CD14-positive monocyte (primary cell): ENCODE measurements around the gene TMEM40. TPM values are rescaled to one million over a fixed set of nuclear protein-coding genes. Genes with fewer than 3 reads are reported as not detected.

ENCODE experiments used
- DNase-seq, 3 donors: peaks; one replicate each; pipeline ENCODE4 v3.0.0-alpha.2; 2011 to 2022
- H2AFZ ChIP-seq: 2 replicates; pipeline ENCODE4 v1.6.0; 2012; ENCODE audit warnings: mild to moderate bottlenecking, low read depth, low read length, inconsistent platforms; ENCODE audit not compliant: insufficient read depth, poor library complexity, severe bottlenecking
- H3K27ac ChIP-seq, 2 donors: 1 replicate in 1 of 2; 2 replicates in 1 of 2; pipeline ENCODE4 v1.5.1; 2012 to 2013; ENCODE audit warnings: low read length in 2 of 2, control low read depth in 1 of 2, inconsistent platforms in 1 of 2, low read depth in 1 of 2, mild to moderate bottlenecking in 1 of 2
- H3K27me3 ChIP-seq, 2 donors: one replicate each; pipeline versions ENCODE4 v1.6.0 to v1.6.1; 2011 to 2013; ENCODE audit warnings: low read length in 2 of 2; ENCODE audit not compliant: control insufficient read depth in 2 of 2, insufficient read depth in 2 of 2
- H3K36me3 ChIP-seq, 2 donors: replicated peaks in 1 of 2; 1 replicate in 1 of 2; 2 replicates in 1 of 2; pipeline versions ENCODE4 v1.5.1 to v1.6.1; 2012 to 2013; ENCODE audit warnings: low read length in 2 of 2, control low read depth in 1 of 2, inconsistent platforms in 1 of 2, mild to moderate bottlenecking in 1 of 2; ENCODE audit not compliant: insufficient read depth in 2 of 2, control insufficient read depth in 1 of 2
- H3K4me1 ChIP-seq, 2 donors: 1 replicate in 1 of 2; 2 replicates in 1 of 2; pipeline versions ENCODE4 v1.5.1 to v1.6.1; 2012 to 2013; ENCODE audit warnings: low read length in 2 of 2, control low read depth in 1 of 2, inconsistent platforms in 1 of 2, mild to moderate bottlenecking in 1 of 2, moderate library complexity in 1 of 2; ENCODE audit not compliant: insufficient read depth in 2 of 2, control insufficient read depth in 1 of 2
- H3K4me2 ChIP-seq: replicated peaks from 2 replicates; pipeline ENCODE3; 2012; ENCODE audit warnings: low read length, moderate library complexity, mild to moderate bottlenecking; ENCODE audit not compliant: poor library complexity, severe bottlenecking; ENCODE audit errors: extremely low read depth
- H3K4me3 ChIP-seq, 3 experiments: fragments of 200-600 bp in 1 of 3; sonication (generic) in 1 of 3; replicated peaks in 1 of 3; 1 replicate in 2 of 3; 2 replicates in 1 of 3; pipeline ENCODE4 v1.5.1; 2011 to 2013; ENCODE audit warnings: low read length in 3 of 3, mild to moderate bottlenecking in 3 of 3, control low read depth in 2 of 3, low read depth in 2 of 3, inconsistent platforms in 1 of 3, moderate library complexity in 1 of 3
- H3K79me2 ChIP-seq: 2 replicates; pipeline ENCODE4 v1.6.0; 2012; ENCODE audit warnings: mild to moderate bottlenecking, control low read depth, inconsistent platforms, low read length, moderate library complexity; ENCODE audit not compliant: insufficient read depth
- H3K9ac ChIP-seq: 2 replicates; pipeline ENCODE4 v1.6.0; 2017; ENCODE audit warnings: low read length, mild to moderate bottlenecking; ENCODE audit not compliant: insufficient read depth, poor library complexity, severe bottlenecking
- H3K9me3 ChIP-seq, 2 donors: replicated peaks in 1 of 2; 1 replicate in 1 of 2; 2 replicates in 1 of 2; pipeline versions ENCODE4 v1.5.1 to v1.6.1; 2012 to 2013; ENCODE audit warnings: low read length in 2 of 2, control low read depth in 1 of 2; ENCODE audit not compliant: control insufficient read depth in 1 of 2, insufficient read depth in 1 of 2
- H4K20me1 ChIP-seq: 2 replicates; pipeline ENCODE4 v1.6.0; 2012; ENCODE audit warnings: mild to moderate bottlenecking, low read length, control low read depth, moderate library complexity; ENCODE audit not compliant: insufficient read depth
- H3K27ac Mint-ChIP-seq, 7 donors: one replicate each; pipeline ENCODE4 v1.8.0; 2020; ENCODE audit warnings: mild to moderate bottlenecking in 7 of 7, mixed read lengths in 7 of 7, moderate library complexity in 6 of 7, inconsistent platforms in 2 of 7
- H3K27me3 Mint-ChIP-seq, 3 donors: one replicate each; pipeline ENCODE4 v1.8.0; 2021 to 2022; ENCODE audit warnings: low read depth in 3 of 3, mild to moderate bottlenecking in 3 of 3, mixed read lengths in 3 of 3, moderate library complexity in 3 of 3, inconsistent platforms in 1 of 3
- H3K36me3 Mint-ChIP-seq, 2 donors: one replicate each; pipeline ENCODE4 v1.8.0; 2020; ENCODE audit warnings: mixed read lengths in 2 of 2, inconsistent platforms in 1 of 2, mild to moderate bottlenecking in 1 of 2
- H3K4me1 Mint-ChIP-seq: one replicate; pipeline ENCODE4 v1.8.0; 2020; ENCODE audit warnings: mild to moderate bottlenecking, mixed read lengths
- H3K4me3 Mint-ChIP-seq, 2 donors: one replicate each; pipeline ENCODE4 v1.8.0; 2020; ENCODE audit warnings: mild to moderate bottlenecking in 2 of 2, mixed read lengths in 2 of 2, moderate library complexity in 1 of 2
- H3K9me3 Mint-ChIP-seq, 7 donors: one replicate each; pipeline ENCODE4 v1.8.0; 2020 to 2022; ENCODE audit warnings: mixed read lengths in 7 of 7, mild to moderate bottlenecking in 6 of 7, moderate library complexity in 6 of 7, inconsistent platforms in 2 of 7
- WGBS: methylation state at CpG from one replicate; pipeline ENCODE4 v1.1.5; 2013; ENCODE audit warnings: missing lambda C conversion rate; ENCODE audit not compliant: insufficient coverage; 5-methylcytosine and 5-hydroxymethylcytosine counted together
- intact Hi-C, 2 donors: fragments of 100-400 bp; cut with micrococcal nuclease; formaldehyde crosslinking; loops; one replicate each; pipeline versions ENCODE4 v1.15.0 to v1.15.1; 2023
- polyA plus RNA-seq, 3 donors: library from polyadenylated mRNA; depleted of rRNA in 1 of 3; unstranded in 2 of 3; stranded (reverse) in 1 of 3; fragments of 300-500 nt in 2 of 3; fragments of >200 nt in 1 of 3; fragmentation: Illumina TruSeq in 2 of 3; gene quantifications; 1 replicate in 2 of 3; 2 replicates in 1 of 3; pipeline ENCODE4 v1.2.3, GENCODE V29; 2012 to 2021
- TF ChIP-seq, protein P1 (sequence below): fragments of 200-600 bp; IDR thresholded peaks from one replicate; pipeline ENCODE4 v1.8.0; 2022; ENCODE audit warnings: antibody characterized with exemption, mild to moderate bottlenecking

The TMEM40 gene
- polyA plus RNA-seq, 3 donors: 0.92 TPM; not detected in 2

DNA sequence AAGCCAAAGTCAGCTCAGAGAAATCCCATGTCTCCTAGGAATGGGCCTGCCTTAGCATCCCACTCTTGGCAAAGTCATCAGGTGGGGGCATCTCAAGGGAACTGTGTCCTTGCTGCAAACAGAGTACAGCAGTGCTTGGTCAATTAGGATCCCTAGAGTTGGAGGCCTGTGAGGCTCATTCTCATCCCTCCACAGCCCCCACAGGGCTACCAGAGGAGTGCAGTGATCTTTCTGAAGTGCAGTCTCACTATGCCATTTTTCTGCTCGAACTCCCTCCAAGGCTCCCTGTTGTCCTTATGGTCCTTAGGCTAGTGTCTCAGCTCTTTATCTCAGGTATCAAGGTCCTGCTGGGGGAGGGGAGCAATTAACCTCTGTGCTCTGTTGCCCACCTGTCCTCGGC is 31.1 kb downstream of the TMEM40 start:
- no peak overlapping the region for H3K4me3 Mint-ChIP-seq
- no peak overlapping the region for H3K27ac ChIP-seq
- no peaks in the 10 kb centered on the region for H3K79me2 ChIP-seq
- TF ChIP-seq, protein P1, sequence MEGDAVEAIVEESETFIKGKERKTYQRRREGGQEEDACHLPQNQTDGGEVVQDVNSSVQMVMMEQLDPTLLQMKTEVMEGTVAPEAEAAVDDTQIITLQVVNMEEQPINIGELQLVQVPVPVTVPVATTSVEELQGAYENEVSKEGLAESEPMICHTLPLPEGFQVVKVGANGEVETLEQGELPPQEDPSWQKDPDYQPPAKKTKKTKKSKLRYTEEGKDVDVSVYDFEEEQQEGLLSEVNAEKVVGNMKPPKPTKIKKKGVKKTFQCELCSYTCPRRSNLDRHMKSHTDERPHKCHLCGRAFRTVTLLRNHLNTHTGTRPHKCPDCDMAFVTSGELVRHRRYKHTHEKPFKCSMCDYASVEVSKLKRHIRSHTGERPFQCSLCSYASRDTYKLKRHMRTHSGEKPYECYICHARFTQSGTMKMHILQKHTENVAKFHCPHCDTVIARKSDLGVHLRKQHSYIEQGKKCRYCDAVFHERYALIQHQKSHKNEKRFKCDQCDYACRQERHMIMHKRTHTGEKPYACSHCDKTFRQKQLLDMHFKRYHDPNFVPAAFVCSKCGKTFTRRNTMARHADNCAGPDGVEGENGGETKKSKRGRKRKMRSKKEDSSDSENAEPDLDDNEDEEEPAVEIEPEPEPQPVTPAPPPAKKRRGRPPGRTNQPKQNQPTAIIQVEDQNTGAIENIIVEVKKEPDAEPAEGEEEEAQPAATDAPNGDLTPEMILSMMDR: no peak
- no peak overlapping the region for H3K27ac Mint-ChIP-seq
- H3K4me3 ChIP-seq: no peak overlapping the region
- WGBS: 100% methylated on average over 1 of the region's 2 CpGs
- H3K9ac ChIP-seq: no peak overlapping the region
- no peak overlapping the region for H2AFZ ChIP-seq
- peaks cover 0 to 6% (median 0%) of the 10 kb centered on the region in 7 donors for H3K9me3 Mint-ChIP-seq
- H3K4me1 Mint-ChIP-seq: peaks cover 5% of the 10 kb centered on the region
- intact Hi-C loops: loop anchor here in 1 of 2 donors (10.0 kb wide), 1 partner anchor 593 kb away; no protein-coding TSS in a partner anchor
- no peaks in the 10 kb centered on the region for H3K36me3 Mint-ChIP-seq
- H3K36me3 ChIP-seq: no peaks in the 10 kb centered on the region
- no peak overlapping the region for H3K4me2 ChIP-seq
- H4K20me1 ChIP-seq: no peaks in the 10 kb centered on the region
- DNase-seq: no peak
- H3K27me3 ChIP-seq: no peaks in the 10 kb centered on the region
- peaks cover 0 to 7% (median 1%) of the 10 kb centered on the region in 3 donors for H3K27me3 Mint-ChIP-seq
- no peaks in the 10 kb centered on the region for H3K9me3 ChIP-seq
- peaks cover 0 to 4% of the 10 kb centered on the region in 2 donors for H3K4me1 ChIP-seq

DNA sequence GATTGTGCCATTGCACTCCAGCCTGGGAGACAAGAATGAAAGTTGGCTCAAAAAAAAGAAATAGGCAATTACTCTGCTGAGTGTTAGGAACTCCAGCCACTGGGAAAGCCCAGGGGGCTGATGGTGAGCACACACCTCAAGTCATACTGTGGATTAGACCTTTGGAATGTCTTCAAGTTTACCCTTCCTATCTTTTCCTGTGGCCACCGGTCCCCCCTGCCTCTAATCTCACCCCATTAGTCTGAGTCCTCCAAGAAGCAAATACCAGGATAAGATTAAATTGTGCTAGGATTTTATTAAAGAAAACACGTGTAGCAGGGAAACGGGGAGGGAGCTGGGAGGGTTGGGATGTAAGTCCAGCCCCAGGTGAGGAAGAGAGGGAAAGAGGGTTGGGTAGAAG is 31.6 kb downstream of the TMEM40 start:
- Histone ChIP-seq H3K36me3 (no peaks in the 10 kb centered on the region), H3K27ac (no peak overlapping the region), H3K4me1 (peaks cover 0 to 4% of the 10 kb centered on the region in 2 donors), H4K20me1 (no peaks in the 10 kb centered on the region), H3K9ac (no peak overlapping the region), H2AFZ (no peak overlapping the region), H3K79me2 (no peaks in the 10 kb centered on the region), H3K4me3 (no peak overlapping the region), H3K9me3 (no peaks in the 10 kb centered on the region), H3K27me3 (no peaks in the 10 kb centered on the region), H3K4me2 (no peak overlapping the region)
- intact Hi-C loops: loop anchor here in 1 of 2 donors (10.0 kb wide), 1 partner anchor 593 kb away; no protein-coding TSS in a partner anchor
- Mint-ChIP-seq H3K4me3 (no peak overlapping the region), H3K27ac (no peak overlapping the region), H3K9me3 (peaks cover 0 to 5% (median 0%) of the 10 kb centered on the region in 7 donors), H3K36me3 (no peaks in the 10 kb centered on the region), H3K4me1 (peaks cover 5% of the 10 kb centered on the region), H3K27me3 (peaks cover 0 to 5% (median 1%) of the 10 kb centered on the region in 3 donors)
- WGBS: 100% methylated on average over 2 of the region's 3 CpGs
- TF ChIP-seq, protein P1: no peak
- no peak for DNase-seq
